Mammary epithelial cell (primary cell): ENCODE data around the gene PLCG1.

Source experiments
- CTCF ChIP-seq, 2 donors: IDR thresholded peaks in 1 of 2; conservative IDR thresholded peaks in 1 of 2; 2 replicates each; pipeline ENCODE4 v1.5.1; 2011 to 2012; ENCODE audit warnings: inconsistent platforms in 2 of 2, low read length in 2 of 2, mild to moderate bottlenecking in 2 of 2, control low read depth in 1 of 2, low read depth in 1 of 2; ENCODE audit not compliant: insufficient read depth in 1 of 2; ENCODE audit errors: extremely low read depth in 1 of 2
- EZH2 ChIP-seq: IDR thresholded peaks from 2 replicates; pipeline ENCODE4 v1.6.1; 2012; ENCODE audit warnings: low read length, inconsistent platforms, borderline replicate concordance

- no peak for TF ChIP-seq CTCF (conservative IDR thresholded peaks at IDR 0.05 in 1 of 2, IDR thresholded peaks at IDR 0.05 in 1 of 2; ENCODE audit: extremely low read depth in 1 of 2, insufficient read depth in 1 of 2, low read depth in 1 of 2, low read length in 2 of 2)
- TF ChIP-seq EZH2 = no peak
These were observed 501 bp downstream of the PLCG1 start for GRCh38 chr20:41137614-41138474.
